Pericardium fibroblast (primary cell): ENCODE results near the gene SLC22A3. TPM values are rescaled to one million over a fixed set of nuclear protein-coding genes. Genes with fewer than 3 reads are reported as not detected.

Experiments
- total RNA-seq: library from RNA; depleted of rRNA; stranded (reverse); fragments of >200 nt; gene quantifications from 2 replicates; pipeline ENCODE4 v1.2.3, GENCODE V29; 2015

Gene SLC22A3
- 7.4 and 10.3 TPM in 2 replicates for total RNA-seq

GRCh38 chr6:160348223-160349019, at the start of gene SLC22A3:
Gene SLC22A3, plus strand, starts transcription at chr6:160348378. Its CDS starts 42 bp downstream, at chr6:160348420.

Other genes starting within 250 kb of the SLC22A3 start
- gene SLC22A1, start 226.6 kb upstream of the SLC22A3 start, total RNA-seq: not detected in 2 replicates
- not detected in 2 replicates for gene SLC22A2, start 89.6 kb upstream of the SLC22A3 start, total RNA-seq